ENCODE measurements around the gene NPR1. TPM values are rescaled to one million over a fixed set of nuclear protein-coding genes. Genes with fewer than 3 reads are reported as not detected.

The NPR1 gene
- total RNA-seq, 1 experiment from 2014 or later = not detected

- no TSS peak for BruUV-seq (replicated peaks)
- Mint-ChIP-seq H3K4me3 (ENCODE audit: low read depth, unreplicated experiment) (no peak overlapping the region), H3K27me3 (ENCODE audit: unreplicated experiment) (no peaks in the 10 kb centered on the region), H3K36me3 (ENCODE audit: insufficient read depth, unreplicated experiment) (peaks cover 49% of the 10 kb centered on the region), H3K4me1 (ENCODE audit: low read depth, unreplicated experiment) (peaks cover 7% of the 10 kb centered on the region), H3K9me3 (ENCODE audit: low read depth, unreplicated experiment) (no peaks in the 10 kb centered on the region), H3K27ac (ENCODE audit: unreplicated experiment) (peak overlapping the region; percentile 44)
- CTCF ChIA-PET = no interaction called here
- no peak for TF ChIP-seq CTCF (IDR thresholded peaks at IDR 0.05; ENCODE audit: unreplicated experiment)
- intact Hi-C loops (cut with micrococcal nuclease; ENCODE audit: unreplicated experiment) = no loop called here
- DNase-seq = no peak
These were observed 28.6 kb upstream of the NPR1 start for GRCh38 chr1:153649863-153650235.

- CTCF ChIA-PET = interaction anchor here (1.1 to 1.6 kb wide), 3 partner anchors 9 to 18 kb away, joined by 4 to 5 read pairs (median 4); partner anchors contain the start of gene CHTOP
- H3K36me3 Mint-ChIP-seq (ENCODE audit: insufficient read depth, unreplicated experiment) = peaks cover 31% of the 10 kb centered on the region
- H3K4me1 Mint-ChIP-seq (ENCODE audit: low read depth, unreplicated experiment) = peaks cover 7% of the 10 kb centered on the region
- intact Hi-C loops (cut with micrococcal nuclease; ENCODE audit: unreplicated experiment) = no loop called here
- no peaks in the 10 kb centered on the region for H3K27me3 Mint-ChIP-seq (ENCODE audit: unreplicated experiment)
- TF ChIP-seq CTCF (IDR thresholded peaks at IDR 0.05; ENCODE audit: unreplicated experiment) = no peak
- no peak overlapping the region for H3K27ac Mint-ChIP-seq (ENCODE audit: unreplicated experiment)
- no peaks in the 10 kb centered on the region for H3K9me3 Mint-ChIP-seq (ENCODE audit: low read depth, unreplicated experiment)
- DNase-seq = no peak
- no peak overlapping the region for H3K4me3 Mint-ChIP-seq (ENCODE audit: low read depth, unreplicated experiment)
- BruUV-seq (replicated peaks) = no TSS peak
These were observed 26.7 kb upstream of the NPR1 start for GRCh38 chr1:153651771-153652170.

GRCh38 chr1:153652805-153653500 is 25.5 kb upstream of the NPR1 start:
- Mint-ChIP-seq H3K9me3 (ENCODE audit: low read depth, unreplicated experiment) (no peaks in the 10 kb centered on the region), H3K27ac (ENCODE audit: unreplicated experiment) (no peak overlapping the region), H3K36me3 (ENCODE audit: insufficient read depth, unreplicated experiment) (peaks cover 21% of the 10 kb centered on the region), H3K4me3 (ENCODE audit: low read depth, unreplicated experiment) (no peak overlapping the region), H3K27me3 (ENCODE audit: unreplicated experiment) (no peaks in the 10 kb centered on the region), H3K4me1 (ENCODE audit: low read depth, unreplicated experiment) (peaks cover 7% of the 10 kb centered on the region)
- no peak for TF ChIP-seq CTCF (IDR thresholded peaks at IDR 0.05; ENCODE audit: unreplicated experiment)
- intact Hi-C loops (cut with micrococcal nuclease; ENCODE audit: unreplicated experiment) = no loop called here
- BruUV-seq (replicated peaks) = no TSS peak
- no peak for DNase-seq
- CTCF ChIA-PET = interaction anchor here (1.1 to 1.6 kb wide), 5 partner anchors 9 to 26 kb away, joined by 3 to 7 read pairs (median 4); partner anchors contain the start of genes CHTOP and S100A13

GRCh38 chr1:153655333-153655732 is 23.2 kb upstream of the NPR1 start:
- intact Hi-C loops (cut with micrococcal nuclease; ENCODE audit: unreplicated experiment) = no loop called here
- Mint-ChIP-seq H3K4me3 (ENCODE audit: low read depth, unreplicated experiment) (no peak overlapping the region), H3K4me1 (ENCODE audit: low read depth, unreplicated experiment) (peaks cover 15% of the 10 kb centered on the region), H3K9me3 (ENCODE audit: low read depth, unreplicated experiment) (no peaks in the 10 kb centered on the region), H3K27me3 (ENCODE audit: unreplicated experiment) (no peaks in the 10 kb centered on the region), H3K36me3 (ENCODE audit: insufficient read depth, unreplicated experiment) (peaks cover 13% of the 10 kb centered on the region), H3K27ac (ENCODE audit: unreplicated experiment) (no peak overlapping the region)
- DNase-seq = no peak
- TF ChIP-seq CTCF (IDR thresholded peaks at IDR 0.05; ENCODE audit: unreplicated experiment) = no peak
- BruUV-seq (replicated peaks) = no TSS peak
- CTCF ChIA-PET = interaction anchor here (0.7 kb wide), 1 partner anchor 11 kb away, joined by 5 read pairs; no protein-coding TSS in a partner anchor

Data from Calu3 (cell line).